Peyer's patch (tissue), 4 donors: Measurements from ENCODE around the gene CBX1. TPM values are rescaled to one million over a fixed set of nuclear protein-coding genes. Genes with fewer than 3 reads are reported as not detected.
A peak's percentile ranks its signal among the peaks of the same experiment; 100 is the strongest.
"Not testable (repeated sequence)": the region's sequence is repeated elsewhere in the genome, so short reads cannot be mapped to it uniquely, and the experiment has no call there.

Experiments used
- DNase-seq, 3 donors: peaks; one replicate each; pipeline ENCODE4 v3.0.0-alpha.2; 2017 to 2019
- H3K27ac ChIP-seq, 4 donors: fragments of 200-600 bp; sonication (generic); one replicate each; pipeline ENCODE4 v1.5.1; 2016 to 2019
- H3K27me3 ChIP-seq, 2 donors: fragments of 200-600 bp; sonication (generic); one replicate each; pipeline ENCODE4 v1.5.1; 2019
- H3K36me3 ChIP-seq, 3 donors: fragments of 200-600 bp; sonication (generic); one replicate each; pipeline ENCODE4 v1.5.1; 2016 to 2019
- H3K4me1 ChIP-seq, 4 donors: fragments of 200-600 bp; sonication (generic); one replicate each; pipeline ENCODE4 v1.5.1; 2016 to 2019
- H3K4me3 ChIP-seq, 4 donors: fragments of 200-600 bp; sonication (generic); 1 replicate in 3 of 4; 2 replicates in 1 of 4; pipeline ENCODE4 v1.5.1; 2016 to 2019; ENCODE audit warnings: mild to moderate bottlenecking in 1 of 4
- H3K9me3 ChIP-seq, 4 donors: fragments of 200-600 bp; sonication (generic); one replicate each; pipeline ENCODE4 v1.5.1; 2016 to 2019; ENCODE audit warnings: mild to moderate bottlenecking in 1 of 4
- CTCF ChIP-seq, 6 experiments: fragments of 450-650 bp in 4 of 6; fragments of 200-600 bp in 2 of 6; sonication (generic) in 1 of 6; IDR thresholded peaks; one replicate each; pipeline ENCODE4 v1.5.1; 2017 to 2019; ENCODE audit warnings: antibody characterized with exemption in 6 of 6, mild to moderate bottlenecking in 3 of 6, moderate library complexity in 1 of 6
- POLR2A ChIP-seq, 2 donors: fragments of 450-650 bp; IDR thresholded peaks; one replicate each; pipeline ENCODE4 v1.5.1; 2017; ENCODE audit warnings: antibody characterized with exemption in 2 of 2, mild to moderate bottlenecking in 2 of 2, moderate library complexity in 2 of 2
- total RNA-seq, 4 donors: library from RNA; depleted of rRNA; stranded (reverse); fragments of >200 nt; gene quantifications; one replicate each; pipeline ENCODE4 v1.1.0, GENCODE V29; 2016

Gene CBX1
- total RNA-seq, 4 donors from 2014 or later = 7.2 to 14.0 (median 8.5) TPM

- peak overlapping the region; percentile 80 to 91 (median 87) for H3K4me3 ChIP-seq
Measured at GRCh38 chr17:48100160-48100559, 1.1 kb downstream of the CBX1 start.

GRCh38 chr17:48095611-48096010 is 5.7 kb downstream of the CBX1 start:
- Histone ChIP-seq H3K4me3 (no peak overlapping the region), H3K4me1 (peaks cover 0 to 4% (median 0%) of the 10 kb centered on the region in 4 donors), H3K27ac (no peak overlapping the region), H3K27me3 (no peaks in the 10 kb centered on the region), H3K9me3 (no peaks in the 10 kb centered on the region), H3K36me3 (no peaks in the 10 kb centered on the region)
- TF ChIP-seq POLR2A (IDR thresholded peaks at IDR 0.05) (no peak), CTCF (IDR thresholded peaks at IDR 0.05) (no peak)
- no peak for DNase-seq

More at GRCh38 chr17:48100160-48100559, 1.1 kb downstream of the CBX1 start:
- no peak for DNase-seq
- no peaks in the 10 kb centered on the region for H3K9me3 ChIP-seq
- H3K27ac ChIP-seq = peak overlapping the region in 3 of 4 donors; percentile 86 to 93 (median 90)
- no peaks in the 10 kb centered on the region for H3K27me3 ChIP-seq
- peaks cover 0 to 8% (median 0%) of the 10 kb centered on the region in 4 donors for H3K4me1 ChIP-seq
- no peaks in the 10 kb centered on the region for H3K36me3 ChIP-seq
- no peak for TF ChIP-seq POLR2A (IDR thresholded peaks at IDR 0.05)
- TF ChIP-seq CTCF (IDR thresholded peaks at IDR 0.05) = no peak

- no peak overlapping the region for H3K4me3 ChIP-seq
- H3K9me3 ChIP-seq = no peaks in the 10 kb centered on the region
- H3K27ac ChIP-seq = no peak overlapping the region
- H3K27me3 ChIP-seq = no peaks in the 10 kb centered on the region
- no peaks in the 10 kb centered on the region for H3K36me3 ChIP-seq
- TF ChIP-seq POLR2A (IDR thresholded peaks at IDR 0.05) = no peak
- no peak for TF ChIP-seq CTCF (IDR thresholded peaks at IDR 0.05)
- no peaks in the 10 kb centered on the region for H3K4me1 ChIP-seq
- DNase-seq = no peak
Measured at GRCh38 chr17:48093341-48094045, 7.8 kb downstream of the CBX1 start.

GRCh38 chr17:48084932-48085331 is 16.3 kb downstream of the CBX1 start:
- Histone ChIP-seq H3K4me3 (no peak overlapping the region), H3K27ac (no peak overlapping the region), H3K27me3 (no peaks in the 10 kb centered on the region), H3K4me1 (peaks cover 0 to 14% (median 0%) of the 10 kb centered on the region in 4 donors), H3K9me3 (no peaks in the 10 kb centered on the region), H3K36me3 (no peaks in the 10 kb centered on the region)
- DNase-seq = no peak
- TF ChIP-seq CTCF (IDR thresholded peaks at IDR 0.05) (no peak), POLR2A (IDR thresholded peaks at IDR 0.05) (no peak)

- Histone ChIP-seq H3K27me3 (no peaks in the 10 kb centered on the region), H3K4me1 (peaks cover 0 to 14% (median 0%) of the 10 kb centered on the region in 4 donors), H3K4me3 (no peak overlapping the region), H3K9me3 (no peaks in the 10 kb centered on the region), H3K36me3 (peaks cover 0 to under 1% (median 0%) of the 10 kb centered on the region in 3 donors), H3K27ac (no peak overlapping the region)
- no peak for DNase-seq
- TF ChIP-seq CTCF (IDR thresholded peaks at IDR 0.05) (no peak), POLR2A (IDR thresholded peaks at IDR 0.05) (no peak)
Measured at GRCh38 chr17:48081858-48082257, 19.4 kb downstream of the CBX1 start.

GRCh38 chr17:48077152-48077551 is 24.1 kb downstream of the CBX1 start:
- H3K4me3 ChIP-seq, H3K9me3 ChIP-seq, H3K27ac ChIP-seq, H3K27me3 ChIP-seq, H3K4me1 ChIP-seq: not testable (repeated sequence)
- peak in 1 of 3 donors; percentile 38 for DNase-seq
- peaks cover 0 to 44% (median 0%) of the 10 kb centered on the region in 3 donors for H3K36me3 ChIP-seq
